Gastrocnemius medialis (tissue), 4 donors: ENCODE results near the gene HMCN1. TPM values are rescaled to one million over a fixed set of nuclear protein-coding genes. Genes with fewer than 3 reads are reported as not detected.

Experiments used
- ATAC-seq, 2 donors: fragments of 150-250 bp; one replicate each; pipeline ENCODE4 v1.9.1; 2016
- DNase-seq, 2 donors: peaks; one replicate each; pipeline ENCODE4 v3.0.0-alpha.2; 2019
- H3K27ac ChIP-seq, 4 donors: fragments of 200-600 bp; sonication (generic); 1 replicate in 1 of 4; 2 replicates in 3 of 4; pipeline ENCODE4 v1.5.1; 2016 to 2018; ENCODE audit warnings: mild to moderate bottlenecking in 2 of 4, moderate library complexity in 1 of 4
- H3K27me3 ChIP-seq, 3 donors: fragments of 200-600 bp; sonication (generic) in 2 of 3; 1 replicate in 1 of 3; 2 replicates in 2 of 3; pipeline versions ENCODE4 v1.5.1 to v1.6.0; 2016 to 2019; ENCODE audit warnings: mild to moderate bottlenecking in 1 of 3, moderate library complexity in 1 of 3
- H3K36me3 ChIP-seq, 2 donors: fragments of 200-600 bp; sonication (generic) in 1 of 2; one replicate each; pipeline ENCODE4 v1.5.1; 2017 to 2018
- H3K4me1 ChIP-seq, 2 donors: fragments of 200-600 bp; sonication (generic) in 1 of 2; one replicate each; pipeline ENCODE4 v1.5.1; 2016 to 2017; ENCODE audit warnings: mild to moderate bottlenecking in 2 of 2
- H3K4me3 ChIP-seq, 4 donors: fragments of 200-600 bp; sonication (generic) in 3 of 4; 1 replicate in 1 of 4; 2 replicates in 3 of 4; pipeline ENCODE4 v1.5.1; 2016 to 2019; ENCODE audit warnings: mild to moderate bottlenecking in 2 of 4
- H3K9me3 ChIP-seq, 3 donors: fragments of 200-600 bp; sonication (generic) in 2 of 3; 1 replicate in 1 of 3; 2 replicates in 2 of 3; pipeline ENCODE4 v1.5.1; 2016 to 2019
- CTCF ChIP-seq, 5 experiments: fragments of 450-650 bp in 3 of 5; fragments of 200-600 bp in 2 of 5; sonication (generic) in 2 of 5; IDR thresholded peaks in 4 of 5; conservative IDR thresholded peaks in 1 of 5; 1 replicate in 4 of 5; 2 replicates in 1 of 5; pipeline ENCODE4 v1.5.1; 2016 to 2019; ENCODE audit warnings: antibody characterized with exemption in 5 of 5, mild to moderate bottlenecking in 3 of 5, moderate library complexity in 3 of 5
- POLR2A ChIP-seq, 2 donors: fragments of 450-650 bp; IDR thresholded peaks; one replicate each; pipeline ENCODE4 v1.6.1; 2017; ENCODE audit warnings: antibody characterized with exemption in 2 of 2, mild to moderate bottlenecking in 2 of 2, moderate library complexity in 2 of 2
- in situ Hi-C, 4 donors: fragments of 200-750 bp; cut with MboI; loops; one replicate each; pipeline versions ENCODE4 v1.15.0 to v1.8.0; 2017; ENCODE audit warnings: low sequenced_read_pairs in 4 of 4
- intact Hi-C: fragments of 100-400 bp; cut with DNase I; formaldehyde crosslinking; loops from one replicate; pipeline ENCODE4 v1.15.1; 2023; ENCODE audit warnings: low total_unique reads
- total RNA-seq, 4 donors: library from RNA; depleted of rRNA; stranded (reverse); fragments of >200 nt; gene quantifications; one replicate each; pipeline versions ENCODE4 v1.1.0 to v1.2.3, GENCODE V29; 2016

HMCN1 gene
- total RNA-seq, 4 donors from 2014 or later = 2.6 to 7.5 (median 5.1) TPM

DNA sequence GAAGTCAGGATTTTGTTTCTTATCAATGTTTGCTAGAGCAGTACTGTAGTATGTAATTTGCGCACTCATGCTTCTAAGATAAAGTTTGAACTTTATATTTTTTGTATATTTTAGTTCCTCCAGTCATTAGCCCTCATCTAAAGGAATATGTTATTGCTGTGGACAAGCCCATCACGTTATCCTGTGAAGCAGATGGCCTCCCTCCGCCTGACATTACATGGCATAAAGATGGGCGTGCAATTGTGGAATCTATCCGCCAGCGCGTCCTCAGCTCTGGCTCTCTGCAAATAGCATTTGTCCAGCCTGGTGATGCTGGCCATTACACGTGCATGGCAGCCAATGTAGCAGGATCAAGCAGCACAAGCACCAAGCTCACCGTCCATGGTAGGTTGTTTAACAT is 388.6 kb downstream of the HMCN1 start:
- no peaks in the 10 kb centered on the region for H3K4me1 ChIP-seq
- no peak overlapping the region for H3K4me3 ChIP-seq
- no peak overlapping the region for H3K27ac ChIP-seq
- H3K9me3 ChIP-seq = no peaks in the 10 kb centered on the region
- intact Hi-C loops = no loop called here
- DNase-seq (no peak), ATAC-seq (no peak)
- H3K27me3 ChIP-seq = no peaks in the 10 kb centered on the region
- TF ChIP-seq POLR2A (IDR thresholded peaks at IDR 0.05) (no peak), CTCF (IDR thresholded peaks at IDR 0.05 in 4 of 5, conservative IDR thresholded peaks at IDR 0.05 in 1 of 5) (no peak)
- in situ Hi-C loops = no loop called here
- H3K36me3 ChIP-seq = no peaks in the 10 kb centered on the region

GRCh38 chr1:186125035-186125434 is 390.8 kb downstream of the HMCN1 start:
- TF ChIP-seq CTCF (IDR thresholded peaks at IDR 0.05 in 4 of 5, conservative IDR thresholded peaks at IDR 0.05 in 1 of 5) = no peak
- no peak for TF ChIP-seq POLR2A (IDR thresholded peaks at IDR 0.05)
- Histone ChIP-seq H3K9me3 (no peaks in the 10 kb centered on the region), H3K36me3 (no peaks in the 10 kb centered on the region), H3K27me3 (no peaks in the 10 kb centered on the region), H3K4me3 (no peak overlapping the region), H3K27ac (no peak overlapping the region), H3K4me1 (no peaks in the 10 kb centered on the region)
- no peak for ATAC-seq
- intact Hi-C loops (no loop called here), in situ Hi-C loops (no loop called here)
- no peak for DNase-seq

DNA sequence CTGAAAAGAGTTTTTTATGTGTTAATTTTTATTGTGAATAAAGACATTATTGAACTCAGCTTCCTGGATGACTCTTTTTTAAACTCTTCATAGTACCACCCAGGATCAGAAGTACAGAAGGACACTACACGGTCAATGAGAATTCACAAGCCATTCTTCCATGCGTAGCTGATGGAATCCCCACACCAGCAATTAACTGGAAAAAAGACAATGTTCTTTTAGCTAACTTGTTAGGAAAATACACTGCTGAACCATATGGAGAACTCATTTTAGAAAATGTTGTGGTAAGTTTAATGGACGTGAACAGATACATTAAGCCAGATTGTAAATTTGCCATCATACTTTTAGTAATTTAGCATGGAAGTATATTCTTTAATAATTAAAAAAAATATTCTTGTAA is 391.3 kb downstream of the HMCN1 start:
- no peak for ATAC-seq
- intact Hi-C loops = no loop called here
- H3K4me3 ChIP-seq = no peak overlapping the region
- no peak for DNase-seq
- no peaks in the 10 kb centered on the region for H3K9me3 ChIP-seq
- no peaks in the 10 kb centered on the region for H3K4me1 ChIP-seq
- H3K27ac ChIP-seq = no peak overlapping the region
- H3K36me3 ChIP-seq = no peaks in the 10 kb centered on the region
- in situ Hi-C loops = no loop called here
- TF ChIP-seq CTCF (IDR thresholded peaks at IDR 0.05 in 4 of 5, conservative IDR thresholded peaks at IDR 0.05 in 1 of 5) (no peak), POLR2A (IDR thresholded peaks at IDR 0.05) (no peak)
- no peaks in the 10 kb centered on the region for H3K27me3 ChIP-seq

GRCh38 chr1:186129758-186130157 is 395.6 kb downstream of the HMCN1 start:
- no peaks in the 10 kb centered on the region for H3K27me3 ChIP-seq
- TF ChIP-seq CTCF (IDR thresholded peaks at IDR 0.05 in 4 of 5, conservative IDR thresholded peaks at IDR 0.05 in 1 of 5) (no peak), POLR2A (IDR thresholded peaks at IDR 0.05) (no peak)
- DNase-seq = no peak
- no peak overlapping the region for H3K27ac ChIP-seq
- no peaks in the 10 kb centered on the region for H3K9me3 ChIP-seq
- intact Hi-C loops (no loop called here), in situ Hi-C loops (no loop called here)
- no peak for ATAC-seq
- H3K4me3 ChIP-seq = no peak overlapping the region
- no peaks in the 10 kb centered on the region for H3K4me1 ChIP-seq
- H3K36me3 ChIP-seq = no peaks in the 10 kb centered on the region

DNA sequence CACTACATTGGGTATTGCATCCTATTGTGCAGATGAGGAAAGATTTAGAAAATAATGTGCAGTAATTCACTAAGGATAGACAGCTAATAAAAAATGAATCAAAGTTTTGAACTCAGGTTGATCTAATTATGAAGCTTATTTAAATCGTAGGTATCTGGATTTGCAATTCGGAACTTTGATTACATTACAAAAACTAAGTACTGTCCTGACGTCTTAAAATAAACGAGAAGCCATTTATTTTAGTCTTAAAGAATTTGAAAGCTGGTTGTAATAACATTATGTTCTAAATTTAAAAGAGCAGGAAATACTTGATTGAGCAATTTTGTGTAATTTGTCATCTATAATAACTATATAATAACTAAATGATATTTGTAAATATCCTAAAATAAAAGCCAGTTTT is 404.9 kb downstream of the HMCN1 start:
- no peak for ATAC-seq
- Histone ChIP-seq H3K27ac (no peak overlapping the region), H3K27me3 (no peaks in the 10 kb centered on the region), H3K36me3 (no peaks in the 10 kb centered on the region), H3K4me1 (no peaks in the 10 kb centered on the region), H3K4me3 (no peak overlapping the region), H3K9me3 (no peaks in the 10 kb centered on the region)
- in situ Hi-C loops = no loop called here
- intact Hi-C loops = no loop called here
- TF ChIP-seq CTCF (IDR thresholded peaks at IDR 0.05 in 4 of 5, conservative IDR thresholded peaks at IDR 0.05 in 1 of 5) (no peak), POLR2A (IDR thresholded peaks at IDR 0.05) (no peak)
- no peak for DNase-seq
